8988T (cell line): ENCODE data around the gene CD48.
A peak's percentile ranks its signal among the peaks of the same experiment; 100 is the strongest.

Source experiments
- DNase-seq: peaks from one replicate; pipeline ENCODE4 v3.0.0; 2011

The CD48 gene, protein sequence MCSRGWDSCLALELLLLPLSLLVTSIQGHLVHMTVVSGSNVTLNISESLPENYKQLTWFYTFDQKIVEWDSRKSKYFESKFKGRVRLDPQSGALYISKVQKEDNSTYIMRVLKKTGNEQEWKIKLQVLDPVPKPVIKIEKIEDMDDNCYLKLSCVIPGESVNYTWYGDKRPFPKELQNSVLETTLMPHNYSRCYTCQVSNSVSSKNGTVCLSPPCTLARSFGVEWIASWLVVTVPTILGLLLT

DNA sequence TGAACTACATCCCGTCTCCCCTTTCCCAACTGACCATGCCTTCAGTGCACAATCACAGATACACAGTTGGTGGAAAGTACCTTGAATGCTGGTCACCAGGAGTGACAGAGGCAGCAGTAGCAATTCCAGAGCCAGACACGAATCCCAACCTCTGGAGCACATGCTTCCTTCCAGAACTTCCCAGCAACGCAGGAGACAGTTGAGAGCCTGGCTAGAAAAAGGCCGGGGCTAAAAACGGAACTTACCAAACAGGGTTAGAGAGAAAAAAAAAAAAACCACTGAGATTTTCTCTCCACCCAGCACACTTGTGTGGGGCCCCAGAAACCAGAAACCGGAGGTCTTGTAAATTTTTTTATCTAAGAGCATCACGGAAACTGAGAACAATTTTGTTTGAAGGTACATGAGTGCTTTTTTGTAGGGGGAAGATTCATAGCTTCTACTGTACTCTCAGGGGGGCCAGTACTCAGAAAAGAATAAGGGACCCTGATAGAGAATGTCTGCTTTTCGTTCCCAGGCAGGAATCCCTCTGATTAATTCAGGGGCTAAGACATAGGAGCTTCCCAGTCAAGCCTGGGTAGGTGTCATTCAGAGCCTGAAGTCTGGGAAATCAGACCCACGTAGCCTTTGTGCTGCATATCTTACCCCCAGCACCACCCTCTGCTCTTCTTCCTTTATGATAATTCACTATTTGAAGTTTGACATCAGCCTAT lies at the start of gene CD48:
CD48 (minus strand) TSS at position 221 of the 710 bp plus-strand sequence; CDS start at position 162, 59 bp downstream.
- no peak for DNase-seq

DNA sequence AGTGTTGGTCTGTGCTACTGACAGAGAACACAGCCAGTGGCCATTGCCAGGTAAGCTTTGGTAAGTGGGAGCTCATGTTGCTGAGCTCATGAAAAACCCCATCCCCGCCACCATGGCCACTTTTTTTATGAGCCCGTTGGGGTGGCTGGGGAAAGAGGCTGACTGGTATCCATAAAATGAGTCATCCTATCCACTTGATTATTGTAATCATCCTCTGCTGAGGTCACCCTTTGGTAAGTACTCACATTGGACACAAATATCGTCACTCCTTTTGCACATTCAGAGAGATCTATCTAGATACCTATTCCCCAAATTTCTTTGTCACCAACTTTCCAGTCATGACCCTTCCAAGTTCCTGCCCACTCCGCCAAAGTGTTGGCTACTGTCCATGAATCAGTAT lies 49.4 kb upstream of the CD48 start:
- DNase-seq: no peak

DNA sequence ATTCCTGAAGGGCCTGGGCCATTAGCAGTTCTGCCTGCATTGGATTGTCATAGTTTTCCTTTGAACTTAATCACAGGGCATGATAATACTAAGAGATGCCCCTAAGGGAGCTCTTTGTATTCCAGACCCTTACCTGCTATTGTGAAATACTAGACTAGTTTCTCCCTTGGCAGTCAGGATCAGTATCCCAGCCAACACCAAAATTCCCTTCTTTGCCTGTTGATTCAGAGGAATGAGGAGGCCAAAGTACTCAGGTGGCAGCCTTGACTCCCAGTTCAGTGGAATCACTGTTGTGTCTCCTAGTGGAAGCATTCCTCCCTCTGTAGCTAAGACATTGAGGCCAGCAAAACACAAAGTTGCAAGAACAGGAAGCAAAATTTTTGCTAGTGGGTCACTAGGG lies 48.1 kb upstream of the CD48 start:
- DNase-seq: no peak

DNA sequence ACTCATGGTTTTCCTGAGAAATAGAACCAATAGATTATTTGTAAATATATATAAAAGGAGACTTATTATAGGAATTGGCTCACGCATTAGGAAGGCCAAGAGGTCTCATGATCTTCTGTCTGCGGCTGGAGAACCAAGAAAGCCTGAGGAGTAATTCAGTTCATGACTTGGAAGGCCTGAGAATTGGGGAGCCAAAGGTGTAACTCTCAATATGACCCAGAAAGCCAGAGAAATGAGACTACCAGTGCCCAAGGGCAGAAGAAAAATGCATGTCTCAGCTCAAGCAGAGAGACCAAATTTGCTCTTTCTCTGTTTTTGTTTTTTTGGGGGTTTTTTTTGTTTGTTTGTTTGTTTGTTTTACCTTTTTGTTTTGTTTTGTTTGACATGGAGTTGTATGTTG lies 46.9 kb upstream of the CD48 start:
- no peak for DNase-seq

DNA sequence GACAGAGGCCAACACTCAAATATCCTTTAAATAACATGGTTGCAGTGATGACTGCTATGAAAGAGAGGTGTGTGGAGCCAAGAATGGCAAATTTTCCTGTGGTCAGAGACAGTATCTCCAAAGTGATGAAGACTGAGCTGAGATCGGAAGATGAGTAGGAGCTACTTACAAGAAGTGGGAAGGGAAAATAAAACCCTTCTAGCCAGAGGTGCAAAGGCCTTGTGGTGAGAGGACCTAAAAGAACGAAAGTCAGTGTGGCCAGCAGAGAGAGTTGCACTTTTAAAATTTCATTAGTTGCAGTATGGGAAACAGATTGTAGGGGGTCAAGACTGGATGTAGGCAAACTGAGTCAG lies 45.2 kb upstream of the CD48 start:
- DNase-seq: no peak

DNA sequence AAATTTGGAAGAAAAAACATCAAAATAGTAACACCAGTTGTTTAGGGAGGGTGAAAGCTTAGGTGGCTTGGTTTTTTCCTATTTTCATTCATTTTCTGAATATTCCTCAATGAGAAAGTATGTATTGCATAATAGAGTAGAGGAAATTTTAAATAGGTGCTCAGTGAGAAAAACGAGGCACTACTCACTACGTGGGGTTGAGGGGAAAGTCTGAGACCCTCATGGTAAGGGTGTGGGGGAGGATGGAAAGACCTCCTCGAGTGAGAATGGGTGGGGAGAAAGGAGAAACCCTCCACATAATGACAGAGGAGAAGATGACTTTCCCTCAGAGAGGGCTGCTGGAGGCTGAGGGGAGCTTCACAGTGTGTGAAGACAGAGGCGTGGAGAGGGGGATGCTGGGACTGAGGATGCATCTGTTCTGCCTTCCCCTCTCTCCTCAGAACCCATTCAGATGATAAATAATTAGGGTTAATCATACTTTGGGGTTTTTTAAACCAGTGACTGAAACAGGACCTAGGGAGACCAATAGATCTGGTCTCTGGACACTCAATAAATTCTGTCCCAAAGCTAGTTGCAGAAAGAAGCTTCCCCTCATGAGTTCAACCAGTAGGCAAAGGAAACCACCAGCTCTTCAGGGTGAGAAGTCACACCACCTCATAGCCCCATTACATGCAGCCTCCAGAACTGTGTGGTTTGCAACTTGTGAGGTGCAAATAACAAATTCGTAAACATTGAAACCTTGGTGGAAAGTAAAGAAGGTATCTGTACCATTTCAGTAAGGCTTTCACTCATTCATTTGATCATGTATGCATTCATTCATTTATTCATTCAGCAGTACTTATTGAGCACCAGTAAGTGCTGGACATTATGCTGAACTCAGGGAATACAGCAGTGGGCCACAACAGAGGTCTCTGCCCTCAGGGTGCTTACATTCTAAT lies 44.6 kb upstream of the CD48 start:
- no peak for DNase-seq

DNA sequence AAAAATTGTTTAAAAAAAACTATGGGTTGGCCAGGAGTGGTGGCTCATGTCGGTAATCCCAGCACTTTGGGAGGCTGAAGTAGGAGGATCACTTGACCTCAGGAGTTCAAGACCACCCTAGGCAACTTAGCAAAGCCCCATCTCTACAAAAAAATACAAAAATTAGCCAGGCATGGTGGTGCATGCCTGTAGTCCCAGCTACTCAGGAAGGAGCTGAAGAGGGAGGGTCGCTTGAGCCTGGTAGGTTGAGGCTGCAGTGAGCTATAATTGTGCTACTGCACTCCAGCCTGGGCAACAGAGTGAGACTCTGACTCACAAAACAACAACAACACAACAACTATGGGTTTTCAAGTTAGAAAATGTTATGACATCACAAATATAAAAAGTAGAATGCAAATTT lies 43.8 kb upstream of the CD48 start:
- DNase-seq: no peak

DNA sequence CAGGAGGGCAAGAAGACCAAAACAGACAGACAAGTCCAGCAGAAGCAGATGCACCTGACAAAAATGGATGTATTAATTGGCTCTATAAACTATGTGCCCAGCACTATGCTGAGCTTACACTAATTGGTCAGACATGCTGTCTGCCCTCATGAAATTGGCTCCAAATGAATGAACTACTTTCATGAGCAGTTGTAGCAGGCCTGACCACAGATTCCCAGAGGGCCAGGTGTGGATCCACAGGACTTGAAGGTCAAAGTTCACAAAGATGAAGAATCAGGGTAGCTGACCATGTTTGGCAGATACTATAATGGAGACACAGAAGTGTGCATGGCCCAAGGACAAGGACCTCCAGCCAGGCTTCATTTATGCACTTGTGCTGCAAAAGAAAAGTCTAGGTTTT lies 42.0 kb upstream of the CD48 start:
- DNase-seq: no peak

DNA sequence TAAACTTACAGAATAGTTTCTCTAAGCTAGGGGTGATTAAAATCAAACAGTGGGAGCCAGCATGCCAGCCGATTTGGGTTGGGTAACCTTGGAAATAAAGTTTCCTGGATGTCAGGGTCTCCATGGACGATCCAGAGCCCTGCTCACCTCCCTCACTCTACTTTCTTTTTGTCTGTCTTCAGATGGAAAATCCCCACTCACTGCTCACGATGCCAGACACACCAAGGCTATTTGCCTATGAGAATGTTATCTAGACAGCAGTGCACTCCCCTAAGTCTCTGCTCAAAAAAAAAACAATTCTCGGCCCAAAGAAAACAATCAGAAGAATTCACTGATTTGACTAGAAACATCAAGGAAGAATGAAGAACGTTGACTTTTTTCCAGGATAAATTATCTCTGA lies 41.3 kb upstream of the CD48 start:
- no peak for DNase-seq

DNA sequence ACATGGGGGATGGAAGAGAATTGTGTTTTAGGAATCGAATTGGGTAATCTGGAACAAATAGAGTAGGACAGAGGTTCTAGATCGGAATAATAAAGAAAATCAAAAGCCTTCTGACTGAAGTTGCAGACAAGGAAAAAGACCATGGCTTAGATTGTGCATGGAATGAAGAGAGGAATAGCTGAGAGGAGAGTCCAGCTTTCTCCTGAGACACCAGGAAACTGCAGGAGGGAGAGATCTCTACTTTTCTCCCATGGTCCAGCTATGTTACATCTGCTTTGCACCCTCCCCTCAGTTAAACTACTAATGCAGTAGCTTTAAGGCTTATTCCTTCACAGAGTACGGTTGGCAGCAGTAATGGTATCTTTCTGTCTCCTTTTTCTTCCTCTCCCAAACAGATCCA lies 40.8 kb upstream of the CD48 start:
- no peak for DNase-seq

DNA sequence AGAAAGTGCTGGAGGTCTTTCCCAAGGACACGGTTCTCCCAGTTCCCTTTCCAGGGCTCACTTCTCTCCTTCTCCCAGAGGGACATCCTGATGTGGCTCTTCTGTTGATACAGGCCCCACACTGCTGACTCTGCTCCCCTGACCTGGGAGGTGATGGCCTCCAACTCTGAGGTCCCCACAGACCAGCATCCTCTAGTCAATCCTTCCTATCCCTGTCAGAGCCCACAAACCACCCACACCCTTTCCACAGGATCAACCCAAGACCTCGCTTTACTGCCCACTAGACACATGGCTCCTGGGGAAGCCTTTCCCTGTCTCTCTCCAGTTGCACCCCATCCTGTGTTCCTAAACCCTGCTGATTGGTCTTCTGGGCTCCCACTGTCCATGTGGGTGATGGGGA lies 39.0 kb upstream of the CD48 start:
- no peak for DNase-seq

DNA sequence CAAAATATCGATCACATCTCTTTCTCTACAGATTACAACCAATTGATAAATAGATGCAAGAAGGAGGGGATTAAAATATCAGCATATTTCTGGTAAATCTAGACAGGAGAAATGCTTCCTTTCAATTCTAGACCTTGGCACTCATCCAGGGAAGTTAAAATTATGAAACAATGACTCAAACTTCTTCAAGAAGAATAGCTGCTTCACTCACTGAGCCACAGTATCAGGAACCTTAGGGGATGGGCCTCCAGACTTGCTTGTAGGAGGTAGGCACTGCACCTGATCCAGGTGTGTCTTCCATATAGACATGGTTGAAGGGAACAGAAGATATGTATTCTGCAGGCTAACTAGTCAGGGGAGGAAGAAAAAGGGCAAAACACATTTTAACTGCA lies 37.3 kb upstream of the CD48 start:
- no peak for DNase-seq

DNA sequence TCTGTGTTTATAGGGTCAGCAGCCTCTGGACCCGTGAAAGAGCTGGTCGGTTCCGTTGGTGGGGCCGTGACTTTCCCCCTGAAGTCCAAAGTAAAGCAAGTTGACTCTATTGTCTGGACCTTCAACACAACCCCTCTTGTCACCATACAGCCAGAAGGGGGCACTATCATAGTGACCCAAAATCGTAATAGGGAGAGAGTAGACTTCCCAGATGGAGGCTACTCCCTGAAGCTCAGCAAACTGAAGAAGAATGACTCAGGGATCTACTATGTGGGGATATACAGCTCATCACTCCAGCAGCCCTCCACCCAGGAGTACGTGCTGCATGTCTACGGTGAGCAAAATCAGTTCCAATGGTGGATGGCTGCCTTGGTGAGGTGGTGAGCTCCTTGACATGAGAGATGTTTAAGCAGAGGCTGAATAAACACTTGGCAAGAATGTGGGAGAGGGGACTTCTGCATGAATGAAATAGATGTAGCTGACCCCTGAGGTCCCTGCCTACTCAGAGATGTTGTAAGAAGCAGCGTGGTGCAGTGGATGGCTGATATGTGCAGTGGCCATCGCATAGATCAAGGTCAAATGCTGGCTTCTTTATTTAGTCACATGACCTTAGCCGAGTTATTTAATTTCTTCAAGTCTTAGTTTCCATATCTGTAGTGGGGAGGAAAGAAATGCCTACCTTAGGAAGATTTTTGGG lies 36.7 kb upstream of the CD48 start:
- peak; percentile 41 for DNase-seq

DNA sequence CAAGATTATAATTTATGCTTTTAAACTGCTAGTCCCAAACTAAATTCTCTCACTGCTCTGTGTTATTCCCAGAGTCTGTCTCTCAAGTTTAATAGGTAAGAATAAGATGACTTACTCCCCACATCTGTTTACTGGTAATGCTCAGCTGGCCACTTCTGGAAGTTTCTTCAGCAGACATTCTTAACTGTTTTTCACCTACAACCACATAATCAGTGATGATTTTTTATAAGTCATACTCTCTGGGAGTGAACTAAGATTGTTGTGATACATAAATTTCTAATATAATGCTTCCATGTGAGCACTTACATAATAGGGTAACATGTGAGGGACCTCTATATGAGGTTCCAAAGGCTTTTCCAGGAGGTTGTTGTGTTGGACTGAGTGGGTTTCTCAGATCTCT lies 36.1 kb upstream of the CD48 start:
- no peak for DNase-seq

DNA sequence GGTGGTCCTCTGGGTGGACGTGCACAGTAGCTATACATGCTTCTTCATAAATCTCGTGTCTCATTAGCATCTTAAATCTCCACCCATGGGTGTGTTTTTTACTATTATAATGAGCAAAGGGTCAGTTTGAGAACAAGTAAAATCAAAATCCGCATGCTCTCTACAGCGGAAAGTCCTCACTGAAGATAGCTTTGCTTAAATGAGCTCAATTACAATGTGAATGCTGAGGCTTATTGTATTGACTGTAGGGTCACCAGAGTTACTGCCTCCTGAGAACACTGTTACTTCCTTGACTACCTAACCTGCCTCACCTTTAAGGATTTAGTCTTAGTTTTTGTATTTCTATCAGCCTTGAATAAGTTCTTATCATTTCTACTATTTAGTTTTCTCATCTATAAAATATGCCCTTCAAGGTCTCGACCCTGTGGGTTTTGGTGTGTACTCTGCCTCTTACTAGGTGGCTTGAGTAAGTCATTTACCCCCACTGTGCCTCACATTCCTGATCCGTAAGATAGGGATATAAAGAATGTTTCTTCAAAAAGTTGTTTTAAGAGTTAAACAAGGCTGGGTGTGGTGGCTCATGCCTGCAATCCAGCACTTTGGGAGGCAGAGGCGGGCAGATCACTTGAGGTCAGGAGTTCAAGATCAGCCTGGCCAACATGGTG lies 35.3 kb upstream of the CD48 start:
- no peak for DNase-seq

DNA sequence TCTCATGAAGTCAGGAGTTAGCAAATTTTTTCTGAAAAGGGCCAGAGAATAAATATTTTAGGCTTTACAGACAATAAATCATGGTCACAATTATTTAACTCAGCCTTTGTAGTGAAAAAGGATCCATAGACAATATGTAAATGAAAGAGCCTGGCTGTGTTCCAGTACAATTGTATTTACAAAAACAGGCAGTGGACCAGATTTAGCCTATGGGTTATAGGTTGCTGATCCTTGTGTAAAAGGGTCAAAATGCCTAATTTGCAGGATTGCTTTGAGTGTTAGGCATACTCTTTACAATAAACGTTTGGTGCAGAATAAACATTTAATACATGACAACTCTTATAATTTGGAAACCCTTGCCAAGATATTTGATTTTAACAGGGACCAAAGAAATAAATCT lies 33.9 kb upstream of the CD48 start:
- DNase-seq: no peak

DNA sequence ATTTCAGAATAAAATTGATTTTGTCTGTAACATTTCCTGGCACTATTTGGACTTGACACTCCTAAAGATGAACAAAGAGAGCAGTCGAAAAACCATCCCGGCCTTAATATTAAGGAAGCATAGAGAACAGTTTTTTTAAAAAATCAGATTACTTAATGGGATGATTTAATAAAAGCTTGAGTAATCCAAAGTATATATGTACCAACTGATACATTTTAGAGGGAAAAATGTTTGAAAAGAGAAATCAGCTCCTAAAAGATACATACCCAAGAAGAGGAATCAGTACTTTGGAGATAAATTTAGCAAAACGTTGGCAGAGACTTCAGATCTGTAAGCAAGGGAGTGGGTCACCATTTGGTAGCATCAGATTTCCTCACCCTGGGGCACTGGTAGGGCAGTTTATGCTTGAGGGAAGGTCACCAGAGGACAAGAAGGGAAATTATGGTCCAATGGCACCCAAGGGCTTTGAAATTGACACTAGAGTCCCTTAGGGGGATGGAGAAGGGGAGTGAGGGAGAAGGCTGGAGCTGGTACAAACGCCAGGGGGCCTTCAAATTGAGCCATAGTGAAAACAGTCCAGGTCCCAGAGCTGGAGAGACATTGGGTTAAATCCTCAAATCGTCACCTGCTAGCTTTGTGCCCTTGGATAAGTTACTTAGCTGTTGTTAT lies 33.4 kb upstream of the CD48 start:
- no peak for DNase-seq

DNA sequence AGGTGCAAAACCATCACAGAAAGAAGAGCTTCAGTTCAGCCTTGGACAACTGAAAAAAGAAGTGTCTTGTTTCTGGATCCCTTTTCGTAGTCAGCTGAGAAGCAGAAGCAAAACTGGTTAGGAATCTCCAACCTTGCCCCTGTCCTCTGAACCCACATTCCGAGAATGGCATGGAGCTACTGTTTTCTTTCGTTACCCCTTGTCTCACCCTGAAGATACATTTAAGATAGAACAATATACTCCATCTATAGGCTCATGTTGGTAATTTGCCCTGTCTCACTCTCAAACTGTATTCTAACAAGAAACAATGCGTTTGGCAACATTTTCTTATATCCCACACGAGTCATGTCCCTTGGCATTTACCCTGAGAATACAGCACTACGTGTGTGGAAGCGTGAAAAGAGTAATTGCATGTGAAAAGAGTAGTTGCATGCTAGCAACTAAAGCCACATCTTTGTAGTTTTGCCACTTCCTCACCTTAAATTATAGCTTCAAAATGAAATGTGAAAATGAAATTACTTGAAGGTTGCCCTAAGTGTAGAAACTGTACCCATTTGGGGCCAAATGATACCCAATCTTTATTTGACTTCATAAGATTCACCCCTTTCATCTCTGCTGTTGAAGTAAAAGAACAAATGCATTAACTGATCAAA lies 32.7 kb upstream of the CD48 start:
- DNase-seq: no peak

DNA sequence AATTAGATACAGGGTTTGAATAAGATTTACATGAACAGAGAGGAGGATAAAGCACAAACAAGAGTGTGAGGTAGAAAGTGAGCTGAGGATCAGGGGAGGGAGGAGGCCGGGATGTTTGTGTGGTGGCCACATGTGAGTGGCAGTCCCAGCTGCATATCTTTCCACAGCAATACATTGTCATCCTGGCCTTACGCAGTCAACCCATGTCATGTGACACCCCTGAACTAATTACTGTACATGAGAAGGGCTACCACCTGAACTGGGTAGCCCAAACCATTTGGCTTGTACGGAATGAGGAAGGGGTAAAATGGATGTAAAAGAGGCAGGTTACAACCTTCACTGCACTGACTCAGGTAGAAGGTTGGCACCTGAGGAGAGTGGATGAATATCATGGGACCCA lies 31.6 kb upstream of the CD48 start:
- no peak for DNase-seq

DNA sequence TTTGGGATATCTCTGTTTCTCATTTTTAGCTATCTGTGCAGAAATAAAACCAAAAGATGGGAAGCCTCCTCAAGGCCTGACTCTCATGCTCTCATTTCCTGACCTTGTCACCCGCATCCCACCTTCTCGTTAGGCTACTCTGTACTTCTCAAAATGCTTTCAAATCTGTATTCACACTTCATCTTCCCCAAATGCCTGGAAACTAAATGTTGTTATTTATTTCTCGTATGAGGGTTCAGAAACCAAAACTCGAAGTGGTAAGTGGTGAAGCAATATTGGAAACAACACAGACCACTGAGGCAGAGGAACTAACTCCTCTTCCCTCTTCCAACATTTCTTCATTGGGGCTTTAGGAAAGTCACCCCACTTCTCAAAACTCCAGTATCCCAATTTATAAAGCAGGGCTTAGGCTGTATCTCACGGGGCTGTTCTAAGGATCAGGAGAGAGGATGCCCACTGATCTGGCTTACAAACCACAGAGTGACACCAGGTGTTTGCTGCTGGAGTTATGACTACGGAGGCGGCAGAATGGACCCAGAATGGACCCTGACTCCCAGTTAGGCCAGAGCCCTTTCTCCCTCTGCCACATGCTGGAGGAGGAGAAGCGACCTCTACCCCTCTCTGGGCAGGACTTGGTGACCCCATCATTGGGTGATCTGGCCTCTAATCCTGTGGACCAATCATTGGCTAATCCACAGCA lies 31.0 kb upstream of the CD48 start:
- no peak for DNase-seq
